Suppressor macrophage treated with lipopolysaccharide for 1 hour (primary cell): ENCODE results near the gene PAWR.
"Not testable (repeated sequence)": the region's sequence is repeated elsewhere in the genome, so short reads cannot be mapped to it uniquely, and the experiment has no call there.

ENCODE experiments used
- DNase-seq, 3 donors: peaks; one replicate each; pipeline ENCODE4 v3.0.0-alpha.2; 2020 to 2022

Gene PAWR

DNA sequence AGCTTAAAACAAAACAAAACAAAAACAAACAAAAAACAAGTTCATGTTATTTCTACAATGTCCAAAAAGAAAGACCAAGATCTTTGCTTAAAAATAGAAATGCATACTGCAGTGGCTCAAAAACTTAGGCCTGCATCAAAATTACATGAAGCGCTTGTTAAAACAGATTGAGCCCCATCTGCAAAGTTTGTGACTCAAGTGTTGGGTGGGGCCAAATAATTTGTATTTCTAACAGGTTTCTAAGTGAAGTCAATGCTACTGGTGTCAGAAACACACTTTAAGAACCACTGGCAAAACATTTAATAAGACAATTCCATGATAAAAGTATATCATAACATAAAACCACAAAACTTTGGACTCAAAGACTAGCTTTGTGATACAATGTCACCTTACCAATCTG, 105.6 kb downstream of the PAWR start:
- no peak for DNase-seq

- no peak for DNase-seq
Measured at GRCh38 chr12:79573820-79574219, 116.9 kb downstream of the PAWR start.

DNA sequence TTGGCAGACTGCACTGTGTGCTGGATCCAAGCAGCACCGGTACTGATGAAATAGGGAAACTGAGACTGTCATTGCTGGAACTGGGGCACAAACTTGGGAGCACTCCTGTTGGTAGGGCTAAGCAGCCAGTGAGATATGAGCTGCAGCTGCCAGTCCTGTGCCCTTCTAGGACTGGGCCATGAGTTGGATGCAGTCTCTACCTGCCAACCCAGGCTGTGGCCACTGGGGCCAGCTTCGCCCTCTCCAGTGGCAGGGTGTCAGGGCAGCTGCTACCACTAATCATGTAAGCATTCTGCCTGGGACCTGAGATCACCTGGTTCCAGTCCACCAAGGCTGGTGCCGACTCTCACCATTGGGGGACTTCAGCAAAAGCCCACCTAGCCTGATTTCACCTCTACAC, 121.1 kb downstream of the PAWR start:
- DNase-seq: no peak

DNA sequence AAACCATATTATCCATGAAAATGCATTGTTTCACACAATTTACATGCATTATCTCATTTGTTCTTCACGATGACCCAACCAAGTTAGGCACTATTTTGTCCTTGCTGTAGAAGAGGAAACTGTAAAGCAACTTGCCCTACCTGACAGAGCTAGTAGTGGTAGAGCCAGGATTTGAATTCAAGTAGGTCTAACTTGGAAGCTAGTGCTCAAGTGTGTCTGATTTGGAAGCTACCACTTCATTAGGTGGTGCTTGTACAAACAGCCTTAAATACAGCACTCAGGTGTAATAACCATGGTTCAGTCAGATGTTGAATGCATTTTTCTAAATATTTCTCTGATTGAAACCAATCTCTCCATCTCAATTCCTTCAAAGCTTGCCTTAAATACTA, 123.6 kb downstream of the PAWR start:
- no peak for DNase-seq

DNA sequence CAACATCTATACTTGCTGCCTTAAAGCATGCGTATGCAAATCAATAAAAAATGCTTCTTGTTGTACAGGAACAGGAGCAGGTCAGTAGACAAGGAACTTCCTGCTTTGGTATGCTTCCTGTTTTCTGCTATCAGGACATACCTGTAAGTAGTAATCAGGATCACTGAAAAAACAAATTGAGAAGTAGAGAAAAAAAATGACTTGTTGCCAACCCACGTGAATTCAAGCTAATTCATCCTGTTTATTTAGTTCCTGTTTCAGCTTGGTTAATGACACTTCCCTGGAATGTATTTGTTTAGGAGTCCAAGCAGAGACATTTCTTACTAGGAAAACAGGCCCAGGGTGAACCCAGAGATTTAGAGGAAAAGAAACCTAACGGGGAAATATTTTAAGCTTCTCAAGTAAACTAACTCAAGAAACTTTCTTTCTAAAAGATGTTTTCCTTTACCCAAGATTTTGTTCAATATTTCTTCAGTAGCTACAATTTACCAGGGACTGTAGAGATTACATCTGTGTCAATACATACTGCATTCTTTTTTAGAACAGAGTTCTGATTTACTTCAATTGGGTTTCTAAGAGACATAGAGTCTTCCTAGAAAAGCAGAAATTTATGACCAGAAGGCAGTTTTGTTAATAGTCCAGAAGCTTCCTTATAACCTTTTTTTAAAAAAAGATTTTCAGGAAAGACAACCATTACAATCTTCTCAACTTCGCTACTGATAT, 124.2 kb downstream of the PAWR start:
- peak in 1 of 3 donors; percentile 1 for DNase-seq

DNA sequence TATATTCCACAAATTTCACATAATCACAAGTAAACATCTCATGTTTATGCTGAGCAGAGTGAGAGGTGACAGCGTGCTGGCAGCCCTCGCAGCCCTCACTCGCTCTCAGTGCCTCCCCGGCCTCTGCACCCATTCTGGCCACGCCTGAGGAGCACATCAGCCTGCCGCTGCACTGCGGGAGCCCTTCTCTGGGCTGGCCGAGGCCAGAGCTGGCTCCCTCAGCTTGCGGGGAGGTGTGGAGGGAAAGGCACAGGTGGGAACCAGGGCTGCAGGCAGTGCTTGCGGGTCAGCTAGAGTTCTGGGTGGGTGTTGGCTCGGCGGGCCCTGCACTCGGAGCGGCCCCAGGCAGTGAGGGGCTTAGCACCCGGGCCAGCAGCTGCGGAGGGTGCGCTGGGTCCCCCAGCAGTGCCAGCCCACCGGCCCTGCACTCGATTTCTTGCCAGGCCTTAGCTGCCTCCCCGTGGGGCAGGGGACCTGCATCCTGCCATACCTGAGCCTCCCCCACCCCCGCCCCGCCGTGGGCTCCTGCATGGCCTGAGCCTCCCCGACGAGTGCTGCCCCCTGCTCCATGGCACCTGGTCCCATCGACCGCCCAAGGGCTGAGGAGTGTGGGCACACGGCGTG, 125.9 kb downstream of the PAWR start:
- DNase-seq: not testable (repeated sequence)

DNA sequence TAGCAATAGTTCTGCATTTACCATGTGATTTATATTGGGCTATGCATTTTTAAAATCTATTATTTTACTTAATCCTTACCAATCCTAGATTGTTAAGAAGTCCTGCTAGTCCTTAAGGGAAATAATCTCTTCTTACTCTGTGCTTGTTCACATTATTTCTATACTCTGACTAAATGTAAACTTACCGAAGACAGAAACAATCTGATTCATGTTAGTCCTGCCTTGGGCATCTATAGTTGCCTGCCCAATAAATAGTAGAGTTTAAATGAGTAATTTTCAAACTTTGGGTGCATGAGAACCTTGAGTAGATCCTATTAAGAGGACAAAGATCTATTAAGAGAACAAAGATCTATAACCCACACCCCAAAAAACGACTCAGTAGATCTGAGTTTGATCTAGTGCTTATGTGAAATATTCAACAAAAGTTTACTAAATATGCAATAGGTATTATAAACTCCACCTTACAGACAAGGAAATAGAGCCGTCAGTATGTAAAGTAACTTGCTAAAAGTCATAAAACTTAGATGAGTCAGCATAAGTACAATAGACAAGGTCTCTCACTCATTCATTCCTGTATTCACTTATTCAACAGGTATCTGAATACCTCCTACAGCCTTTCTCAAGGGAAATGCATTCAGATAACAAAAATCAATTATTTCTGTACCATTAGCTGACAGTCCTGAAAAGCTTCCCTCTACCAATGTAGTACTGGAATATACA, 127.6 kb downstream of the PAWR start:
- no peak for DNase-seq

DNA sequence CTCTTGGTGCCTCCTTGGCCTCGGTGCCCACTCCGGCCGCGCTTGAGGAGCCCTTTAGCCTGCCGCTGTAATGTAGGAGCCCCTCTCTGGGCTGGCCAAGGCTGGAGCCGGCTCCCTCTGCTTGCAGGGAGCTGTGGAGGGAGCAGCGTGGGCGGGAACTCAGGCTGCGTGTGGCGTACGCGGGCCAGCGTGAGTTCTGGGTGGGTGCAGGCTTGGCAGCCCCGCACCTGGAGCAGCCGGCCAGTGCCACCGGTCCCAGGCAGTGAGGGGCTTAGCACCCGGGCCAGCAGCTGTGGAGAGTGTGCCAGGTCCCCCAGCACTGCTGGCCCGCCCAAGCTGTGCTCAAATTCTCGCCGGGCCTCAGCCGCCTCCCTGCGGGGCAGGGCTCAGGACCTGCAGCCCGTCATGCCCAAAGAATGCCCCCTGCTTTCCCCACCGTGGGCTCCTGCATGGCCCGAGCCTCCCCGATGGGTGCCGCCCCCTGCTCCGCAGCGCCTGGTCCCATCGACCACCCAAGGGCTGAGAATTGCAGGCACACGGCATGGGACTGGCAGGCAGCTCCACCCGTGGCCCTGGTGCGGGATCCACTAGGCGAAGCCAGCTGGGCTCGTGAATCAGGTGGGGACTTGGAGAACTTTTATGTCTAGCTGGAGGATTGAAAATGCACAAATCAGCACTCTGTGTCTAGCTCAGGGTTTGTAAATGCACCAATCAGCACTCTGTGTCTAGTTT, 129.2 kb downstream of the PAWR start:
- DNase-seq: no peak

DNA sequence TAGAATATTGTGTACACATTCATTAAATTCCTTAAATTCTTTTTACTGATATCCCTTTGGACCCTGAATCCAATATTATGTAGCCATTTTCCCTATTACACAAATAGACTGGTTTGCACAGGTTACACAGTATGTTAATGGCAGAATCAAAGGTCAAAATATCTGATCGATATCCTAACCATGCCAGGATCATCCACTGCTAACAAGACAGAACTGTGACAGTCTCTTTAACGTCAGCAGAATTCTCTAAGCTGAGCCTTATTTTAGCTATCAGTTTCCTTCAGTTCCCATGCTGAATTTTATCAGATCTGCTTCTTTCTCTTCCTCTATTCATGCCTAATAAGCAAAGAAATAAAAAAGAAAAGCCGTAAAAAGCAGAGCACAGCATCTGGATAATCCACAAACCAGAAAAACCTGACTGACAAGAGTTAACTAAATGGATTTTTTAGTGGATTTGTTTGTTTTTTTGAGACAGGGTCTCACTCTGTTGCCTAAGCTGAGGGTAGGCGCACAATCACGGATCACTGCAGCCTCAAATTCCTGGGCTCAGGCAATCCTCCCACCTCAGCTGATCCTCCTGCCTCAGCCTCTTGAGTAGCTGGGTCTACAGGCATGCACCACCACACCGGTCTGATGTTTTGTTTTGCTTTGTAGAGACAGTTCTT, 130.4 kb downstream of the PAWR start:
- DNase-seq: no peak

DNA sequence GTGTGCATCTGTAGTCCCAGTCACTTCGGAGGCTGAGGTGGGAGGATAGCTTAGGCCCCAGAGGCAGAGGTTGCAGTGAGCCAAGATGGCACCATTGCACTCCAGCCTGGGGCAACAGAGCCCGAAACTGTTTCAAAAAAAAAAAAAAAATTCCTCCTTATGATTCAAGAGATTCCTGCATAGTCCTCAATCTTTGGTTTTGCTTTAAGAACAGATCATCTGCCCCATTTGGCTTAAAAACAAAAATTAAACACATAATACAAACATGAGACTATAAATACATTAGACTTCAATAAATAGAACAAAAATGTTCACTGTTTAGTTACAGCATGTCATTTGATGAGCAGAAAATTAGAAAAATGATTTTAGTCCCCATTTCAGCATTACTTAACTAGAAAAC, 131.2 kb downstream of the PAWR start:
- no peak for DNase-seq

DNA sequence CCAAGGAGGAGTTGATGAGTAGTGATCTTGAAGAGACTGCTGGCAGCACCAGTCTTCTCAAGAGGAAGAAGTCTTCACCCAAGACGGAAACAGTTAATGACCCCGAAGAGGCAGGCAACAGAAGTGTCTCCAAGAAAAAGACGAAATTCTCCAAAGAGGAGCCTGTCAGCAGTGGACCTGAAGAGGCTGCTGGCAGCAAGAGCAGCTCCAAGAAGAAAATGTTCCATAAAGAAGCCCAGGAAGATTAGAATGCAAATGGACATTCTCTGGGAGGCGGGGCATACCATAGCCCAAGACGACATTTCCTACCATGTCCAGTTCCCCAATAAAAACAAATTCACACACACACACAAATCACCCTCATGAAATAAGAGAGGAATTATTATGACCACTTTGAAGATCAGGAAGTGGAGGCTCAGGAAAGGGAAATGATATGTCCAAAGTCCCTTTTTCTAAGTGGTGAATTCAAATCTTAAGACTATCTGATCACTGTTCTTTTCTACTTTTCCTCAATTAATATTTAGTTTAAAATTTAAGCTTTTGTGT, 131.8 kb downstream of the PAWR start:
- no peak for DNase-seq

DNA sequence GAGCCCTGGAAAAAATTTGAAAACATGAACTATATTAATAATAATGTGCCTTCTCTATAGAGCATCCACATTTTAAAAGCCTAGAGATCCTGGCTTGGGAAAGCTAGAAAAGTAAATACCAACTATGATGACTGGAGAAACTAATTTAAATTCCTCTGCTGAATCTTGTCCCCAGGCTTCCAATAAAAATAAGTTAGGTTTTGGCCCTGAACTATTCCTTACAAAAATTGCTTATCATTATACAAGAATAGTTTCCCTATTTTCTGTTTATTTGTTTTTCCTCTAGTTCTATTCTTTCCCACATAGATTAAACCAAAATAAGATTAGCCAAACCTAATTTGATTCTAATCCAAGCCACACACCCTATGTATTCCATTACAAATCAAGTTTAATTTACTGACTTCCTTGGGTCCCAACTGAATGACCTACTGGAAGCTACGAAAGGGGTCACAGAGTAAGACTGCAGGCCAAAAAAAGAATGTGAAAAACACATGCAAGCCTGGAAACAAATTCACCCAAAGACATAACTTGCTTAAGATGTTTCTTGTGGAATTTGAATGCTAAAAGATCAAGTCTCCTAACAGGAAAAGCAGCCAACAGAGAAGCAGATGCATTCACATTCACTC, 133.0 kb downstream of the PAWR start:
- no peak for DNase-seq

DNA sequence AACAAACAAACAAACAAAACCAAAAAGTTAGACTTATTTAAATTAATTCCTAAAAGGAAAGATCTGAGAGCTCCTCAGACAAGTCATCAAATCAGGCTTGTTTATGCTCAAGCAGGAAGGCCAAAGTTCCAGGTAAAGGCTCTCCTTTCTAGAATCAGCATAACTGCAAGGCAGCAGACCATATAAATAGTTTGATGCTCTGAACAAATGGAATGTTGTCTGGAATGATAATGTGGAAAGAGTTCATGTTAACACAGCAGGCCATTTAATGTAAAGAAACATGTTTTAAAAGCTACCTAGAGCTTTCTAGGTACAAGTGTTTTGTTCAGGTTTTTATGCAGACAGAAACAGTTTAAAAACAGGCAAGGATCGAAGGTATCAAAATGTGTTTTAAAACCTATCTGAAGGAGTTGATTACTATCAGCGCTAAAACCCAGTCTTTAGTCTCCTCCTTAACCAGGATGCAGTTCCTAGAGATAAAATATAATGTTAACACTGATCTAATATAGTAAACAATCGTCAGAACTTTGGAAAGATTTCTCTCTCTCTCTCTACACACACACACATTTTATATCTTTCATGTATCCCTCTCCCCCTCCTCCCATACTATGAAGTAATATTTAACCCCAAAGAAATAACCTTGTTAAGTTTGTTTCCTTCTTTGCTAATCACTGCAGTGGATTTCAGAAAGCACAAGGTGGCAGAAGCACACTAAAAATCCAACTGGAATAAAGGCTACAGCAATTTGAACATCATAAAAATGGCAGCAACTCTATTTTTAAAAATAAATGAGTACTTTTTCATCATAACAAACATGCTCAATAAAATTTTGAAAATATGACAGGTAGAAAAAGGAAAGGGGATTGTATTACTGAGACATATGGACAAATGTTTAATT, 135.5 kb downstream of the PAWR start:
- peak; percentile 26 to 33 (median 30) for DNase-seq

- no peak for DNase-seq
Measured at GRCh38 chr12:79553863-79554574, 136.7 kb downstream of the PAWR start.

- DNase-seq: no peak
Measured at GRCh38 chr12:79552192-79552591, 138.6 kb downstream of the PAWR start.

DNA sequence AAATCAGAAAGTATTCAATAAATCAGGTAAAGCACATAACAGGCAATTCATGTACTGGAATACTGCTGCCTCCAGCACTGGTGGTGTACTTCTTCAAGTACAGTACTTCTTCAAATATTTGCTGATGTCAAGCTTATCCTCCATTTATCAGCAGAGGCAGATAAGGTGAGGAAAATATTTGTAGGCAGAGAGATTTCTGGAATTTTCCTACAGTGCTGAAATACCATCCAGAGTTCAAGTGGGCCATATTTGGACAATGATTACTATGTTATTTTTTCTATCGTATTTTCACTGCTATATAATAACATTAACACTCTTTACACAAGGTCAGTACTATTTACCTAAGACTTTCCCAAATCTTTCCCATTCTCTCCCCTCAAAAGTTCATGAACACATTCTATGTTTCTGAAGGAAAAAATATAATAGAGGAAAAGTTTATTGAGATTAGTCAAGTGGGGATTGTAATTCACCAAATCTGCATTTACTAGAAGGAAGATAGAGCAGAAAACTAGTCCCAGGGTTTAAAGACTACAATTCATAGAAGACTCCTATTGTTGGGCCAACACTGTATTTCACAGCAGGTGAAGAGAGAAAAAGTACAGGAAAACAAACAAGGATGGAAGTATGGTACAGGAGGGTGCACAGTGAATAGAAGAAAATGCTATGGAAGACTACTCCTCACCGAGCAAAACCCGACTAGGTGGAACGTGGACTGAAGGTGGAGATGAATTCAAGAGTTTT, 141.1 kb downstream of the PAWR start:
- DNase-seq: no peak

DNA sequence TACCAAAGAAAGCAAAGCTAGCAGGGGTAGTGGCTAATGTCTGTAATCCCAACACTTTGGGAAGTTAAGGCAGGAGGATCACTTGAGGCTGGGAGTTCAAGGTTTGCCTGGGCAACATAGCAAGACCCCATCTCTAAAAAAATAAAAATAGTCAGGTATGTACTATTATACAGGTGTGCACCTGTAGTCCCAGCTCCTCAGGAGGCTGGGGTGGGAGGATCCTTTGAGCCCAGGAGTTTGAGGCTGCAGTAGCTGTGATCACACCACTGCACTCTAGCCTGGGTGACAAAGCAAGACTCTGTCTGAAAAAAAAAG, 142.2 kb downstream of the PAWR start:
- no peak for DNase-seq

- DNase-seq: peak; percentile 37 to 47 (median 41)
Measured at GRCh38 chr12:79547735-79548609, 142.8 kb downstream of the PAWR start.
